Measurements from ENCODE around the gene TRIM8. TPM values are rescaled to one million over a fixed set of nuclear protein-coding genes. Genes with fewer than 3 reads are reported as not detected.

TRIM8 gene
- polyA plus RNA-seq, 3 donors: 39.4 to 183 (median 41.4) TPM

DNA sequence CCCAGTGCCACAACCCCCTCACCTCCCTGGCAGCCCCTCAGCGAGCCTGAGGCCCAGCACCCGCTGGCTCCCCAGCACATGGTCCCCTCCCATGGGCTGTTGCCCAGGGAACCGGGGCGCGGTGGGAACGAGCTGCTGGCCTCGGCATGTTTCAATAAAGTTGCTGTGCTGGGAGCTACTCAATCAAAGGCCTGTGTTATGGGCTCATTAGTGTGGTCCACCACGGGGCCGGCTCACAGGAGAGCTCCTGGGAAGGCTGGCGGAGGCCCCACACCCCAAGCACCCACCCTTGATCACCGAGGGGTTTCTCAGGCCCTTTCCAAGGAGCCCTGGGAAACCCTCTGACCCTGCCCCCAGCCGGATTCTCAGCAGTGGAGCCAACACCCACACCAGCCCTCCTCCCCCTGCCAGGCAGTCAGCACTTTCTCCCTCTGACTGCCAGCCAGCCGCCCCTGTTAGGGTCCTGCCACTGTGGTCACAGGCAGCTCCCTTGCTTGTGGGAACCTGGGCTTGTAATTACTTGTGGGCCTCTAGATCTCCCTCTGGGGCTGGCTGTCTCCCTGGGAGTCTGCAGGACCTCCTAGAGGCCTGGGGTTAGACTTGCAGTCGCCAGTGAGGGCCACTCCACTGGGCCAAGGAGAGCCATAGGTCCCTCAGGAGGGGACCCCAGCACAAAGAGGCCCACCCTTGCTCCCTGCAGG, 24.8 kb upstream of the TRIM8 start:
- DNase-seq: no peak
- no peak overlapping the region for H3K4me3 ChIP-seq (replicated peaks in 1 of 3; ENCODE audit: low read depth in 2 of 3, low read length in 3 of 3)
- peaks cover 61 to 72% of the 10 kb centered on the region in 2 donors for H3K36me3 ChIP-seq (replicated peaks in 1 of 2; ENCODE audit: control insufficient read depth in 1 of 2, insufficient read depth in 2 of 2, low read length in 2 of 2)
- H3K79me2 ChIP-seq (ENCODE audit: insufficient read depth, low read length): no peaks in the 10 kb centered on the region
- H3K9me3 ChIP-seq (replicated peaks in 1 of 2; ENCODE audit: control insufficient read depth in 1 of 2, insufficient read depth in 1 of 2, low read length in 2 of 2): no peaks in the 10 kb centered on the region
- no peak overlapping the region for H3K27ac ChIP-seq (ENCODE audit: low read depth in 1 of 2, low read length in 2 of 2)
- 99% methylated on average over 13 of the region's 14 CpGs for WGBS (ENCODE audit: insufficient coverage)
- TF ChIP-seq, protein P1, sequence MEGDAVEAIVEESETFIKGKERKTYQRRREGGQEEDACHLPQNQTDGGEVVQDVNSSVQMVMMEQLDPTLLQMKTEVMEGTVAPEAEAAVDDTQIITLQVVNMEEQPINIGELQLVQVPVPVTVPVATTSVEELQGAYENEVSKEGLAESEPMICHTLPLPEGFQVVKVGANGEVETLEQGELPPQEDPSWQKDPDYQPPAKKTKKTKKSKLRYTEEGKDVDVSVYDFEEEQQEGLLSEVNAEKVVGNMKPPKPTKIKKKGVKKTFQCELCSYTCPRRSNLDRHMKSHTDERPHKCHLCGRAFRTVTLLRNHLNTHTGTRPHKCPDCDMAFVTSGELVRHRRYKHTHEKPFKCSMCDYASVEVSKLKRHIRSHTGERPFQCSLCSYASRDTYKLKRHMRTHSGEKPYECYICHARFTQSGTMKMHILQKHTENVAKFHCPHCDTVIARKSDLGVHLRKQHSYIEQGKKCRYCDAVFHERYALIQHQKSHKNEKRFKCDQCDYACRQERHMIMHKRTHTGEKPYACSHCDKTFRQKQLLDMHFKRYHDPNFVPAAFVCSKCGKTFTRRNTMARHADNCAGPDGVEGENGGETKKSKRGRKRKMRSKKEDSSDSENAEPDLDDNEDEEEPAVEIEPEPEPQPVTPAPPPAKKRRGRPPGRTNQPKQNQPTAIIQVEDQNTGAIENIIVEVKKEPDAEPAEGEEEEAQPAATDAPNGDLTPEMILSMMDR (IDR thresholded peaks at IDR 0.05): no peak
- Mint-ChIP-seq H3K4me3 (no peak overlapping the region), H3K4me1 (peaks cover 2% of the 10 kb centered on the region), H3K27me3 (ENCODE audit: low read depth in 3 of 3) (peaks cover 0 to 2% (median 2%) of the 10 kb centered on the region in 3 donors), H3K36me3 (peaks cover 53 to 81% of the 10 kb centered on the region in 2 donors), H3K9me3 (no peaks in the 10 kb centered on the region), H3K27ac (peak overlapping the region in 2 of 7 donors; percentile 26 to 59)
- H3K4me1 ChIP-seq (ENCODE audit: control insufficient read depth in 1 of 2, insufficient read depth in 2 of 2, low read length in 2 of 2): no peaks in the 10 kb centered on the region
- no peaks in the 10 kb centered on the region for H3K27me3 ChIP-seq (ENCODE audit: control insufficient read depth in 2 of 2, insufficient read depth in 2 of 2, low read length in 2 of 2)
- H3K4me2 ChIP-seq (replicated peaks; ENCODE audit: extremely low read depth, low read length, poor library complexity, severe bottlenecking): no peak overlapping the region
- no peaks in the 10 kb centered on the region for H4K20me1 ChIP-seq (ENCODE audit: insufficient read depth, low read length)
- no peak overlapping the region for H2AFZ ChIP-seq (ENCODE audit: insufficient read depth, low read depth, low read length, poor library complexity, severe bottlenecking)
- intact Hi-C loops (cut with micrococcal nuclease): no loop called here
- H3K9ac ChIP-seq (ENCODE audit: insufficient read depth, low read length, poor library complexity, severe bottlenecking): no peak overlapping the region

- peak overlapping the region in 1 of 7 donors; percentile 59 for H3K27ac Mint-ChIP-seq
- peaks cover 0 to 3% (median 2%) of the 10 kb centered on the region in 3 donors for H3K27me3 Mint-ChIP-seq (ENCODE audit: low read depth in 3 of 3)
- no peaks in the 10 kb centered on the region for H3K9me3 Mint-ChIP-seq
- no peak overlapping the region for H3K4me2 ChIP-seq (replicated peaks; ENCODE audit: extremely low read depth, low read length, poor library complexity, severe bottlenecking)
- peaks cover 0 to 2% of the 10 kb centered on the region in 2 donors for H3K4me1 ChIP-seq (ENCODE audit: control insufficient read depth in 1 of 2, insufficient read depth in 2 of 2, low read length in 2 of 2)
- peaks cover 54 to 86% of the 10 kb centered on the region in 2 donors for H3K36me3 Mint-ChIP-seq
- DNase-seq: no peak
- H3K9me3 ChIP-seq (replicated peaks in 1 of 2; ENCODE audit: control insufficient read depth in 1 of 2, insufficient read depth in 1 of 2, low read length in 2 of 2): no peaks in the 10 kb centered on the region
- H3K4me3 Mint-ChIP-seq: no peak overlapping the region
- H4K20me1 ChIP-seq (ENCODE audit: insufficient read depth, low read length): no peaks in the 10 kb centered on the region
- TF ChIP-seq, protein P1 (IDR thresholded peaks at IDR 0.05): no peak
- peaks cover under 1% of the 10 kb centered on the region for H3K4me1 Mint-ChIP-seq
- no peak overlapping the region for H2AFZ ChIP-seq (ENCODE audit: insufficient read depth, low read depth, low read length, poor library complexity, severe bottlenecking)
- H3K27me3 ChIP-seq (ENCODE audit: control insufficient read depth in 2 of 2, insufficient read depth in 2 of 2, low read length in 2 of 2): no peaks in the 10 kb centered on the region
- WGBS (ENCODE audit: insufficient coverage): 89% methylated on average over 1 of the region's 5 CpGs
- no peak overlapping the region for H3K9ac ChIP-seq (ENCODE audit: insufficient read depth, low read length, poor library complexity, severe bottlenecking)
- intact Hi-C loops (cut with micrococcal nuclease): no loop called here
- peaks cover 61 to 70% of the 10 kb centered on the region in 2 donors for H3K36me3 ChIP-seq (replicated peaks in 1 of 2; ENCODE audit: control insufficient read depth in 1 of 2, insufficient read depth in 2 of 2, low read length in 2 of 2)
- H3K27ac ChIP-seq (ENCODE audit: low read depth in 1 of 2, low read length in 2 of 2): no peak overlapping the region
- no peaks in the 10 kb centered on the region for H3K79me2 ChIP-seq (ENCODE audit: insufficient read depth, low read length)
- no peak overlapping the region for H3K4me3 ChIP-seq (replicated peaks in 1 of 3; ENCODE audit: low read depth in 2 of 3, low read length in 3 of 3)
Measured at GRCh38 chr10:102620138-102620590, 24.1 kb upstream of the TRIM8 start.
